Measurements from ENCODE around the gene ADARB2. TPM values are rescaled to one million over a fixed set of nuclear protein-coding genes. Genes with fewer than 3 reads are reported as not detected.
"Not testable (repeated sequence)": the region's sequence is repeated elsewhere in the genome, so short reads cannot be mapped to it uniquely, and the experiment has no call there.

The ADARB2 gene
- total and polyA plus RNA-seq, 2 donors (not counting 1 experiment from before 2014, with no cell fraction given), result not detected

- TF ChIP-seq EZH2 (IDR thresholded peaks at IDR 0.05; ENCODE audit: low read length, missing control alignments) (no peak), CTCF (conservative IDR thresholded peaks at IDR 0.05 in 1 of 2, IDR thresholded peaks at IDR 0.05 in 1 of 2; ENCODE audit: low read depth in 1 of 2, low read length in 2 of 2) (no peak)
- no peak for DNase-seq (ENCODE audit: low read depth in 2 of 2)
Observed at GRCh38 chr10:1251769-1252168, 485.6 kb downstream of the ADARB2 start.

GRCh38 chr10:1249142-1249920 is 488.0 kb downstream of the ADARB2 start:
- Histone ChIP-seq H3K36me3 (ENCODE audit: control insufficient read depth, insufficient read depth, low read length) (no peaks in the 10 kb centered on the region), H3K27me3 (ENCODE audit: control insufficient read depth, insufficient read depth, low read length) (no peaks in the 10 kb centered on the region), H3K4me3 (replicated peaks in 1 of 4; ENCODE audit: control extremely low read depth in 1 of 4, insufficient read depth in 1 of 4, low read depth in 3 of 4, low read length in 4 of 4) (no peak overlapping the region), H3K4me2 (ENCODE audit: extremely low read depth, insufficient read depth, low read length) (no peak overlapping the region), H2AFZ (ENCODE audit: low read length) (no peak overlapping the region), H3K79me2 (ENCODE audit: control insufficient read depth, insufficient read depth, low read length) (no peaks in the 10 kb centered on the region), H3K9ac (ENCODE audit: insufficient read depth, low read length) (no peak overlapping the region), H3K27ac (ENCODE audit: insufficient read depth, low read length) (no peak overlapping the region), H3K9me3 (ENCODE audit: control insufficient read depth, insufficient read depth, low read depth, low read length) (no peaks in the 10 kb centered on the region), H3K4me1 (ENCODE audit: control insufficient read depth, extremely low read depth, insufficient read depth, low read length) (no peaks in the 10 kb centered on the region), H4K20me1 (ENCODE audit: control insufficient read depth, extremely low read depth, insufficient read depth, low read length) (no peaks in the 10 kb centered on the region)
- no peak for TF ChIP-seq CTCF (conservative IDR thresholded peaks at IDR 0.05 in 1 of 2, IDR thresholded peaks at IDR 0.05 in 1 of 2; ENCODE audit: low read depth in 1 of 2, low read length in 2 of 2)
- no peak for TF ChIP-seq EZH2 (IDR thresholded peaks at IDR 0.05; ENCODE audit: low read length, missing control alignments)
- no peak for DNase-seq (ENCODE audit: low read depth in 2 of 2)

More at GRCh38 chr10:1251769-1252168, 485.6 kb downstream of the ADARB2 start:
- Histone ChIP-seq H3K36me3 (ENCODE audit: control insufficient read depth, insufficient read depth, low read length) (no peaks in the 10 kb centered on the region), H3K9ac (ENCODE audit: insufficient read depth, low read length) (no peak overlapping the region), H3K4me3 (replicated peaks in 1 of 4; ENCODE audit: control extremely low read depth in 1 of 4, insufficient read depth in 1 of 4, low read depth in 3 of 4, low read length in 4 of 4) (no peak overlapping the region), H4K20me1 (ENCODE audit: control insufficient read depth, extremely low read depth, insufficient read depth, low read length) (no peaks in the 10 kb centered on the region), H2AFZ (ENCODE audit: low read length) (no peak overlapping the region), H3K4me1 (ENCODE audit: control insufficient read depth, extremely low read depth, insufficient read depth, low read length) (no peaks in the 10 kb centered on the region), H3K27ac (ENCODE audit: insufficient read depth, low read length) (no peak overlapping the region), H3K27me3 (ENCODE audit: control insufficient read depth, insufficient read depth, low read length) (no peaks in the 10 kb centered on the region), H3K4me2 (ENCODE audit: extremely low read depth, insufficient read depth, low read length) (no peak overlapping the region), H3K79me2 (ENCODE audit: control insufficient read depth, insufficient read depth, low read length) (no peaks in the 10 kb centered on the region), H3K9me3 (ENCODE audit: control insufficient read depth, insufficient read depth, low read depth, low read length) (no peaks in the 10 kb centered on the region)

GRCh38 chr10:1248262-1248630 is 489.1 kb downstream of the ADARB2 start:
- not testable (repeated sequence) for H3K27me3 ChIP-seq (ENCODE audit: control insufficient read depth, insufficient read depth, low read length); H3K79me2 ChIP-seq (ENCODE audit: control insufficient read depth, insufficient read depth, low read length); H3K36me3 ChIP-seq (ENCODE audit: control insufficient read depth, insufficient read depth, low read length); H3K4me1 ChIP-seq (ENCODE audit: control insufficient read depth, extremely low read depth, insufficient read depth, low read length); DNase-seq (ENCODE audit: low read depth in 2 of 2); H2AFZ ChIP-seq (ENCODE audit: low read length); H3K9ac ChIP-seq (ENCODE audit: insufficient read depth, low read length); H3K9me3 ChIP-seq (ENCODE audit: control insufficient read depth, insufficient read depth, low read depth, low read length); H3K4me2 ChIP-seq (ENCODE audit: extremely low read depth, insufficient read depth, low read length); H3K4me3 ChIP-seq (replicated peaks in 1 of 4; ENCODE audit: control extremely low read depth in 1 of 4, insufficient read depth in 1 of 4, low read depth in 3 of 4, low read length in 4 of 4); H3K27ac ChIP-seq (ENCODE audit: insufficient read depth, low read length); H4K20me1 ChIP-seq (ENCODE audit: control insufficient read depth, extremely low read depth, insufficient read depth, low read length)
